Measurements from ENCODE around the gene MYH7B. TPM values are rescaled to one million over a fixed set of nuclear protein-coding genes. Genes with fewer than 3 reads are reported as not detected.
A peak's percentile ranks its signal among the peaks of the same experiment; 100 is the strongest.

The MYH7B gene
- total RNA-seq, 1 experiment from 2014 or later = 0.98 TPM

DNA sequence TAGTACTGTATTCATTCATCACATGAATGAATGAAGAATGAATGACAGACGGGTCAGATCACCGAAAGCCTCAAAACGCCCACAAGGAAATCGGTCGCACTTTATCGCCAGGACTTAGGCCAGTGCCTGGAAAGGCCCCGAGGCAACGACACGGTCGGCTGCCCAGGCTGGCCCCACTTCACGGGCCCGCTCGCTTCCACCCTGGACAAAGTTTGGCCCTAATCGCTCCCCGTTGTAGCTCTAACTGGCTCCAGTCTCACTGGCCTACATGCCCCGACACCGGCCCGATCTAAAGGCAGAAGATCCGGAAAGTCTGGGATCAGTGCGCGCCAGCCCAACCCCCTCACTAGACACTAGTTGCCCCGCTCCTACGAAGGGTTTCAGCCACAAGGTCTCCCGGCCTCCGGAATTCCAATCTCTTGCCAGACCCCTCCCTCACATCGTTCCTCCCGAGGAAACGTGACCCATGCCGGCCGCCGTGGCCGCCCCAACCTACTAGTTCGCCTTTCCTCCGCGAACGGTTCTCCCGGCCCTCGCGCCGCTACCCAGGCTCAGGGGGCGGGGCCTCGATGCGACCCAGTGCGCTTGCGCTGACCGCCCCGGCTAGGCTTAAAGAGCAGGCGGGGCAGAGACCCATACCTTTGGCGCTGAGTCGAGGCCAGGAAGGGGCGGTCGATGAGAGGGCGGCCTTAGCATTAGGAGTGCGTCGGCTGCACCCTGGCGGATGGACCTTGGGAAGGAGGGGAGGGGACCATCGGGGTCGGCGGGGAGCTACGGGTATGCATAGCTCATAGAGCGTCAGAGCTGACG lies at the start of gene MYH7B, which contains the start of gene GSS (continued):
- TF ChIP-seq, protein P1, sequence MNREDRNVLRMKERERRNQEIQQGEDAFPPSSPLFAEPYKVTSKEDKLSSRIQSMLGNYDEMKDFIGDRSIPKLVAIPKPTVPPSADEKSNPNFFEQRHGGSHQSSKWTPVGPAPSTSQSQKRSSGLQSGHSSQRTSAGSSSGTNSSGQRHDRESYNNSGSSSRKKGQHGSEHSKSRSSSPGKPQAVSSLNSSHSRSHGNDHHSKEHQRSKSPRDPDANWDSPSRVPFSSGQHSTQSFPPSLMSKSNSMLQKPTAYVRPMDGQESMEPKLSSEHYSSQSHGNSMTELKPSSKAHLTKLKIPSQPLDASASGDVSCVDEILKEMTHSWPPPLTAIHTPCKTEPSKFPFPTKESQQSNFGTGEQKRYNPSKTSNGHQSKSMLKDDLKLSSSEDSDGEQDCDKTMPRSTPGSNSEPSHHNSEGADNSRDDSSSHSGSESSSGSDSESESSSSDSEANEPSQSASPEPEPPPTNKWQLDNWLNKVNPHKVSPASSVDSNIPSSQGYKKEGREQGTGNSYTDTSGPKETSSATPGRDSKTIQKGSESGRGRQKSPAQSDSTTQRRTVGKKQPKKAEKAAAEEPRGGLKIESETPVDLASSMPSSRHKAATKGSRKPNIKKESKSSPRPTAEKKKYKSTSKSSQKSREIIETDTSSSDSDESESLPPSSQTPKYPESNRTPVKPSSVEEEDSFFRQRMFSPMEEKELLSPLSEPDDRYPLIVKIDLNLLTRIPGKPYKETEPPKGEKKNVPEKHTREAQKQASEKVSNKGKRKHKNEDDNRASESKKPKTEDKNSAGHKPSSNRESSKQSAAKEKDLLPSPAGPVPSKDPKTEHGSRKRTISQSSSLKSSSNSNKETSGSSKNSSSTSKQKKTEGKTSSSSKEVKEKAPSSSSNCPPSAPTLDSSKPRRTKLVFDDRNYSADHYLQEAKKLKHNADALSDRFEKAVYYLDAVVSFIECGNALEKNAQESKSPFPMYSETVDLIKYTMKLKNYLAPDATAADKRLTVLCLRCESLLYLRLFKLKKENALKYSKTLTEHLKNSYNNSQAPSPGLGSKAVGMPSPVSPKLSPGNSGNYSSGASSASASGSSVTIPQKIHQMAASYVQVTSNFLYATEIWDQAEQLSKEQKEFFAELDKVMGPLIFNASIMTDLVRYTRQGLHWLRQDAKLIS (CRISPR knock-in tag; IDR thresholded peaks at IDR 0.05; ENCODE audit: borderline replicate concordance) = no peak; the same call in 1 of the 2 replicates
- TF ChIP-seq ATF1 (CRISPR knock-in tag; IDR thresholded peaks at IDR 0.05) (peak; percentile 46; the same call in 1 of the 2 replicates), ZNF121 (CRISPR knock-in tag; IDR thresholded peaks at IDR 0.05) (peak; percentile 97), SMAD4 (CRISPR knock-in tag; IDR thresholded peaks at IDR 0.05) (no peak), RORB (CRISPR knock-in tag; IDR thresholded peaks at IDR 0.05) (no peak), GABPB1 (CRISPR knock-in tag; IDR thresholded peaks at IDR 0.05) (peak; percentile 72; the same call in 1 of the 2 replicates), JAZF1 (CRISPR knock-in tag; IDR thresholded peaks at IDR 0.05) (no peak), CBFB (CRISPR knock-in tag; IDR thresholded peaks at IDR 0.05; ENCODE audit: low read depth) (no peak), ETV6 (CRISPR knock-in tag; IDR thresholded peaks at IDR 0.05) (peak; percentile 30; the same call in 1 of the 2 replicates), NR1H2 (CRISPR knock-in tag; IDR thresholded peaks at IDR 0.05) (no peak), NR3C1 (CRISPR knock-in tag; conservative IDR thresholded peaks at IDR 0.05; ENCODE audit: low read depth) (no peak)
- TF ChIP-seq, protein P2, sequence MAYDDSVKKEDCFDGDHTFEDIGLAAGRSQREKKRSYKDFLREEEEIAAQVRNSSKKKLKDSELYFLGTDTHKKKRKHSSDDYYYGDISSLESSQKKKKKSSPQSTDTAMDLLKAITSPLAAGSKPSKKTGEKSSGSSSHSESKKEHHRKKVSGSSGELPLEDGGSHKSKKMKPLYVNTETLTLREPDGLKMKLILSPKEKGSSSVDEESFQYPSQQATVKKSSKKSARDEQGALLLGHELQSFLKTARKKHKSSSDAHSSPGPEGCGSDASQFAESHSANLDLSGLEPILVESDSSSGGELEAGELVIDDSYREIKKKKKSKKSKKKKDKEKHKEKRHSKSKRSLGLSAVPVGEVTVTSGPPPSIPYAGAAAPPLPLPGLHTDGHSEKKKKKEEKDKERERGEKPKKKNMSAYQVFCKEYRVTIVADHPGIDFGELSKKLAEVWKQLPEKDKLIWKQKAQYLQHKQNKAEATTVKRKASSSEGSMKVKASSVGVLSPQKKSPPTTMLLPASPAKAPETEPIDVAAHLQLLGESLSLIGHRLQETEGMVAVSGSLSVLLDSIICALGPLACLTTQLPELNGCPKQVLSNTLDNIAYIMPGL (CRISPR knock-in tag; IDR thresholded peaks at IDR 0.05) = peak; percentile 98
- TF ChIP-seq, protein P3, sequence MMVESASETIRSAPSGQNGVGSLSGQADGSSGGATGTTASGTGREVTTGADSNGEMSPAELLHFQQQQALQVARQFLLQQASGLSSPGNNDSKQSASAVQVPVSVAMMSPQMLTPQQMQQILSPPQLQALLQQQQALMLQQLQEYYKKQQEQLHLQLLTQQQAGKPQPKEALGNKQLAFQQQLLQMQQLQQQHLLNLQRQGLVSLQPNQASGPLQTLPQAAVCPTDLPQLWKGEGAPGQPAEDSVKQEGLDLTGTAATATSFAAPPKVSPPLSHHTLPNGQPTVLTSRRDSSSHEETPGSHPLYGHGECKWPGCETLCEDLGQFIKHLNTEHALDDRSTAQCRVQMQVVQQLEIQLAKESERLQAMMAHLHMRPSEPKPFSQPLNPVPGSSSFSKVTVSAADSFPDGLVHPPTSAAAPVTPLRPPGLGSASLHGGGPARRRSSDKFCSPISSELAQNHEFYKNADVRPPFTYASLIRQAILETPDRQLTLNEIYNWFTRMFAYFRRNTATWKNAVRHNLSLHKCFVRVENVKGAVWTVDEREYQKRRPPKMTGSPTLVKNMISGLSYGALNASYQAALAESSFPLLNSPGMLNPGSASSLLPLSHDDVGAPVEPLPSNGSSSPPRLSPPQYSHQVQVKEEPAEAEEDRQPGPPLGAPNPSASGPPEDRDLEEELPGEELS (CRISPR knock-in tag; IDR thresholded peaks at IDR 0.05) = peak; percentile 52; the same call in 1 of the 2 replicates
- TF ChIP-seq, protein P4, sequence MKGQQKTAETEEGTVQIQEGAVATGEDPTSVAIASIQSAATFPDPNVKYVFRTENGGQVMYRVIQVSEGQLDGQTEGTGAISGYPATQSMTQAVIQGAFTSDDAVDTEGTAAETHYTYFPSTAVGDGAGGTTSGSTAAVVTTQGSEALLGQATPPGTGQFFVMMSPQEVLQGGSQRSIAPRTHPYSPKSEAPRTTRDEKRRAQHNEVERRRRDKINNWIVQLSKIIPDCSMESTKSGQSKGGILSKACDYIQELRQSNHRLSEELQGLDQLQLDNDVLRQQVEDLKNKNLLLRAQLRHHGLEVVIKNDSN (CRISPR knock-in tag; IDR thresholded peaks at IDR 0.05) = no peak; the same call in 1 of the 2 replicates

DNA sequence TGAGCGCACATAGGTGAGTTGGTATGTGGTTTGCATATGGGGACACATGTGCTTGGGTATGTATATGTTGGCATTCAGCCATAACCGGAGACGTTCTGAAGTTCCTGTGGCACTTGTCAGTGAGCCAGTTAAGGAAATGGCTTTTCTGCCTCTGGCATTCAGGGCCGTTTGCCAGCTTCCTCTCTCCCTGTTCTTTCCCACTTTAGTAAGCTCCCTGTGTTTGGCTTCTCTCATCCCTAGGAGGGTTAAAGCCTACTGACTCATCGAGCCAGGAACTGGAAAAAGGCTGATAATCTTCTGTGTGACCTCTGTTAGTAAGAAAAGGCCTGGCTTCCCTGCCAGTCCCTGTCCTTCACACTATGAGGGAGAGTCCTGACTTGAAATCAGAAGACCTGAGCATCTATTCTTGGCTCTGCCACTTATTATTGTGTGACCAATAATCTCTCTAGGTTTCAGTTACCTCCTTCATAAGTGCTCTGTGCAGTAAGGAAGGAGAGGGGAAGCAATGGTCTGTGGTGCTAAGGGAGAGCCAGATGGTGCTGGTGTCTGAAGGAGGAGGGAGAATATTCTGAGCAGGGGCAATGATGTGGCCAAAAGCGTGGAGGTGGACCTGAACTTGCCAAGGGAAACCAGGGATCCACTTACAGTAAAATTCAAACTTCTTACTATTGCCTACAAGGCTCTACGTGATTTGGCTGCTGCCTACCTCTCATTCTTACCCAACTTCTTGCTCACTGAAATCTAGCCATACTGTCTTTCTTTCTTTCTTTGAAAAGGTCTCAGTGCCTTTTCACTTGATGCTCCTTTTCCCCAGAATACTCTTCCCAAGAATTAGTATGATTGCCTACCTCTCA lies 47.8 kb upstream of the MYH7B start:
- Mint-ChIP-seq H3K9me3 (no peaks in the 10 kb centered on the region), H3K27me3 (ENCODE audit: low read depth) (no peaks in the 10 kb centered on the region), H3K36me3 (no peaks in the 10 kb centered on the region), H3K4me1 (no peaks in the 10 kb centered on the region), H3K4me3 (no peak overlapping the region), H3K27ac (peak overlapping the region; percentile 14; the same call in 1 of the 2 replicates)
- ATAC-seq (no peak), DNase-seq (ENCODE audit: low spot score) (no peak)
- POLR2A ChIA-PET = no interaction called here
- CTCF ChIA-PET = interaction anchor here (1.2 kb wide), 1 partner anchor 34 kb away, joined by 3 read pairs; no protein-coding TSS in a partner anchor
- no peak for TF ChIP-seq CBFB (CRISPR knock-in tag; IDR thresholded peaks at IDR 0.05; ENCODE audit: low read depth)
- TF ChIP-seq, protein P5, sequence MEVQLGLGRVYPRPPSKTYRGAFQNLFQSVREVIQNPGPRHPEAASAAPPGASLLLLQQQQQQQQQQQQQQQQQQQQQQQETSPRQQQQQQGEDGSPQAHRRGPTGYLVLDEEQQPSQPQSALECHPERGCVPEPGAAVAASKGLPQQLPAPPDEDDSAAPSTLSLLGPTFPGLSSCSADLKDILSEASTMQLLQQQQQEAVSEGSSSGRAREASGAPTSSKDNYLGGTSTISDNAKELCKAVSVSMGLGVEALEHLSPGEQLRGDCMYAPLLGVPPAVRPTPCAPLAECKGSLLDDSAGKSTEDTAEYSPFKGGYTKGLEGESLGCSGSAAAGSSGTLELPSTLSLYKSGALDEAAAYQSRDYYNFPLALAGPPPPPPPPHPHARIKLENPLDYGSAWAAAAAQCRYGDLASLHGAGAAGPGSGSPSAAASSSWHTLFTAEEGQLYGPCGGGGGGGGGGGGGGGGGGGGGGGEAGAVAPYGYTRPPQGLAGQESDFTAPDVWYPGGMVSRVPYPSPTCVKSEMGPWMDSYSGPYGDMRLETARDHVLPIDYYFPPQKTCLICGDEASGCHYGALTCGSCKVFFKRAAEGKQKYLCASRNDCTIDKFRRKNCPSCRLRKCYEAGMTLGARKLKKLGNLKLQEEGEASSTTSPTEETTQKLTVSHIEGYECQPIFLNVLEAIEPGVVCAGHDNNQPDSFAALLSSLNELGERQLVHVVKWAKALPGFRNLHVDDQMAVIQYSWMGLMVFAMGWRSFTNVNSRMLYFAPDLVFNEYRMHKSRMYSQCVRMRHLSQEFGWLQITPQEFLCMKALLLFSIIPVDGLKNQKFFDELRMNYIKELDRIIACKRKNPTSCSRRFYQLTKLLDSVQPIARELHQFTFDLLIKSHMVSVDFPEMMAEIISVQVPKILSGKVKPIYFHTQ (CRISPR knock-in tag; IDR thresholded peaks at IDR 0.05) = no peak
- no peak for TF ChIP-seq JAZF1 (CRISPR knock-in tag; IDR thresholded peaks at IDR 0.05)
- TF ChIP-seq NR3C1 (CRISPR knock-in tag; conservative IDR thresholded peaks at IDR 0.05; ENCODE audit: low read depth) = no peak
- TF ChIP-seq, protein P6, sequence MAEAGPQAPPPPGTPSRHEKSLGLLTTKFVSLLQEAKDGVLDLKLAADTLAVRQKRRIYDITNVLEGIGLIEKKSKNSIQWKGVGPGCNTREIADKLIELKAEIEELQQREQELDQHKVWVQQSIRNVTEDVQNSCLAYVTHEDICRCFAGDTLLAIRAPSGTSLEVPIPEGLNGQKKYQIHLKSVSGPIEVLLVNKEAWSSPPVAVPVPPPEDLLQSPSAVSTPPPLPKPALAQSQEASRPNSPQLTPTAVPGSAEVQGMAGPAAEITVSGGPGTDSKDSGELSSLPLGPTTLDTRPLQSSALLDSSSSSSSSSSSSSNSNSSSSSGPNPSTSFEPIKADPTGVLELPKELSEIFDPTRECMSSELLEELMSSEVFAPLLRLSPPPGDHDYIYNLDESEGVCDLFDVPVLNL (CRISPR knock-in tag; IDR thresholded peaks at IDR 0.05; ENCODE audit: borderline replicate concordance, low read depth) = no peak
- TF ChIP-seq, protein P7, sequence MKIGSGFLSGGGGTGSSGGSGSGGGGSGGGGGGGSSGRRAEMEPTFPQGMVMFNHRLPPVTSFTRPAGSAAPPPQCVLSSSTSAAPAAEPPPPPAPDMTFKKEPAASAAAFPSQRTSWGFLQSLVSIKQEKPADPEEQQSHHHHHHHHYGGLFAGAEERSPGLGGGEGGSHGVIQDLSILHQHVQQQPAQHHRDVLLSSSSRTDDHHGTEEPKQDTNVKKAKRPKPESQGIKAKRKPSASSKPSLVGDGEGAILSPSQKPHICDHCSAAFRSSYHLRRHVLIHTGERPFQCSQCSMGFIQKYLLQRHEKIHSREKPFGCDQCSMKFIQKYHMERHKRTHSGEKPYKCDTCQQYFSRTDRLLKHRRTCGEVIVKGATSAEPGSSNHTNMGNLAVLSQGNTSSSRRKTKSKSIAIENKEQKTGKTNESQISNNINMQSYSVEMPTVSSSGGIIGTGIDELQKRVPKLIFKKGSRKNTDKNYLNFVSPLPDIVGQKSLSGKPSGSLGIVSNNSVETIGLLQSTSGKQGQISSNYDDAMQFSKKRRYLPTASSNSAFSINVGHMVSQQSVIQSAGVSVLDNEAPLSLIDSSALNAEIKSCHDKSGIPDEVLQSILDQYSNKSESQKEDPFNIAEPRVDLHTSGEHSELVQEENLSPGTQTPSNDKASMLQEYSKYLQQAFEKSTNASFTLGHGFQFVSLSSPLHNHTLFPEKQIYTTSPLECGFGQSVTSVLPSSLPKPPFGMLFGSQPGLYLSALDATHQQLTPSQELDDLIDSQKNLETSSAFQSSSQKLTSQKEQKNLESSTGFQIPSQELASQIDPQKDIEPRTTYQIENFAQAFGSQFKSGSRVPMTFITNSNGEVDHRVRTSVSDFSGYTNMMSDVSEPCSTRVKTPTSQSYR (CRISPR knock-in tag; IDR thresholded peaks at IDR 0.05) = no peak

Measured in WTC11 (cell line).